Stimulated activated CD4-positive, alpha-beta T cell treated with anti-CD3 and anti-CD28 coated beads, Interleukin-12 subunit alpha, Interleukin-12 subunit beta, amount 100 ng/mL, for 48 hours (primary cell): ENCODE results near the gene CHCHD3.

Source experiments
- DNase-seq, 3 donors: peaks; one replicate each; pipeline ENCODE4 v3.0.0-alpha.2; 2020; ENCODE audit warnings: low read depth in 2 of 3, low spot score in 1 of 3

CHCHD3 gene

DNA sequence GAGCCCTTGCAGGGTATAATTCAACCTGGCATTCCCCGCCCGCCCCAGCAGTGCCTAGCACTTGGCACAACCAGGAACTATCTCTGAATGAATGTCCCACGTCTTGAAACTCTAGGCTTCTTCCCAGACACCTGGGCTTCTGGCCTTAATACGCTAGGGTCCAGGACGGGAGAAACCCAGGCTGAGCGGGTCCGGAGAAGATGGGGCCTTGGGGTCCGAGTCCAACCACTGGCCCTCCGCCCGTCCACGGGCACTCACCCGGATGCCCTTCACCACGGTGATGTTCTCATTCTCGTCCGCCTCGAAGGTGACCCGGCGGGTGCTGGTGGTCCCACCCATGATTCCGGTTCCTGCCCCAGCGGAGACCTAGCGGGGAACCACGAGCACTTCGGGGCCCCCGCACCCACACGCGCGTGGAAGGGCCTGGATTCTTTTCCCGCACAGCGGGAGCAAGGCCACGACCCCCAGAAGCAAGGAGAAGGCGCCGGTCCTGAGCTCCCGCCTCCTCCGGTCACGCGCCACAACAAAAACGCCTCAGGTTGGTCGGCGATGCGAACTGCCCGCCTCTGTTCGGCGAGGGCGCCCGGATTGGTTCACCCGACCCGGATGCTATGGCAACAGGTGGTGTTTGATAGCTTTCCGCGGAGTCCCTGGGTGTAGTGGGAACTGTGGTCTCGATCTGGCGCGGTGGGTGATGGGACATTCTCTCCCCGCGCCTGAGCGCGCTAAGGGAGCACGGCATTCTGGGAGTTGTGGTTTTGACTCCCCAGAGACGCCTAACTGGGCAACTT lies at the start of gene CHCHD3:
Gene CHCHD3 (minus strand): TSS at position 492 of the 791 bp plus-strand sequence. CDS start 153 bp downstream, at position 339.
- peak; percentile 92 to 95 (median 95) for DNase-seq

GRCh38 chr7:133130166-133130565 lies 48.3 kb upstream of the CHCHD3 start:
- no peak for DNase-seq

DNA sequence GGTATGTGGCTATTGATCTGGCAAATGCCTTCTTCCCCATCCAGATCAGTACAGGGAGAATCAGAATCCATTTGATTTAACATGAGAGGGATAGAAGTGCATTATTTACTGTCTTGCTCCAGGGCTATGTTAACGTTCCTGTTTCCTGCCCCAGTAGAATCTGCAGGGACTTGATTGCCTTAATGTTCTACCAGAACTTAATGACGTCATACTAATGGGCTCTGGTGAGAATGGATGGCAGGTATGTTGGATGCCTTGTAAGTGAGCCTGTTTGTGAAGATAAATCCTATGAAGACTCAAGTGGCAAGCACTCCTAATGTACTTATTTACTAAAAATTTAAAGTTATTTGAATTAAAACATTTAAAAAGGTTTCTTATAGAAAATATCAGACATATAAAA lies 44.5 kb upstream of the CHCHD3 start:
- no peak for DNase-seq

- DNase-seq, result no peak
Measured at GRCh38 chr7:133124974-133125373, 43.1 kb upstream of the CHCHD3 start.

DNA sequence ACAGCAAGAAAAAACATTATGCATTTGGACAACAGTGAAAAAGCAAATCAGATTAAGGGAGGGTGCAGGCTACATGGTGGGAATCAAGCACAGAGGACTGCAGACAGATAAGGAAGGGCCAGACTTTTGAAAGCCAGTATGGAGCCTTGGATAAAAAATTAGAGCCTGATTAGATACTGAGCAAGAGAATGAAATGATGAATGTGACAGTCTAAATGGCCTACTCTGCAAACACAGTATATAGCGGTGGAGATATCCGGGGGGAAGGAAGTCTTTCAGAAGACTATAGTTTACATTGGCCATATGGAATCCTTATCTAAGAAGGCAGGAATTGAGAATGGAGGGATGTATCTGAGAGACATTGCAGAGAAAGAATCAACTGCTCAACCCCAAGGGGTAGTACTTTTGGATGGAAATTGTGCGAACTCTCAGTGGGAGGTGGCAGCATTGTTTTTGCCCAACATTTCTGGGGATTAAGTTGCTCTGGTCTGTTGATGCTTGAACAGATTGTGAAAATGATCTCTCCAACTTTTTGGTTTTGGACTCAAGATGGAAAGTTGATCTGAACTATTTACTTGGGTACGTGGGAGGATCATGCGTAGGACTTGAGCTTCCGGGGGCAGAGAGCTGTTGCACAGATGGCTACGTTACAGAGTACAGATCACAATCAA lies 39.4 kb upstream of the CHCHD3 start:
- no peak for DNase-seq

DNA sequence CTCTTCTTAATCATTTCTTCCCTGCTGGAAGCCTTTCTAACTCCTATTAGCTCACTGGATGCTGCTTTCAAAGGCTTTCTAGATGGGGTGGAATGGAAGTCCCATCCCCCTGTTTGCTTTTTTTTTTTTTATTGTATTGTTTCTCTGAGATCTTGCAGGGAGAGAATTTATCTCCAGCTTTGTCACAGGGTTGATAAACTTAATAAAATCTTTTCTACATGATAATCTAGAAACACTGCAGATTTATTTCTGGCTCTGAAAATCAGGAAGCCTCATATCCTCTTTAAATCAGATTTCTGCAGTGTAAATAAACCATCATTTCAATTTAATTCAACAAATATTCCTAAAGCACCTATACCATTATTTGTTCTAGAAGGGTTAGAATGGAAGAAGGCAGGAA lies 37.2 kb upstream of the CHCHD3 start:
- DNase-seq, result no peak

GRCh38 chr7:133118261-133118660 lies 36.4 kb upstream of the CHCHD3 start:
- no peak for DNase-seq

- DNase-seq, result no peak
Measured at GRCh38 chr7:133117452-133117851, 35.6 kb upstream of the CHCHD3 start.

GRCh38 chr7:133115596-133115995 lies 33.7 kb upstream of the CHCHD3 start:
- no peak for DNase-seq

DNA sequence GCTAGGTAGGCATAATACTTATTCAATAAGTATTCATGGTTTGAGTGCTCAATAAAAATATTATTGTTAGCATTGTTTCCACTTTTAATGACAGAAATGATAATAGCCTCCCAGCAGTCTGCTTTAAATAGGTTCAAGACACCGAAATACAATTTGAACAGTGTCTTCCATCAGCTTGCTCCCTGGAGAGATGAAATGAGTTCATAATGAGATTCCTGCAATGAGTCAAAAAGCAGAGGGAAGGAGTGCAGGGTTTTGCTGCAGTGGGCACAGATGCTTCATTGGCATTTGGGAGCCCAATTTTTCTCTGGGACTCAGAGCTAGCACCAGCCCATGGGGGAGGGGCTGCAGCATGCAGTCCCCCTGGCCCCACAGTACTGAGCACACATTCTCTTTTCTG lies 32.6 kb upstream of the CHCHD3 start:
- DNase-seq, result no peak

DNA sequence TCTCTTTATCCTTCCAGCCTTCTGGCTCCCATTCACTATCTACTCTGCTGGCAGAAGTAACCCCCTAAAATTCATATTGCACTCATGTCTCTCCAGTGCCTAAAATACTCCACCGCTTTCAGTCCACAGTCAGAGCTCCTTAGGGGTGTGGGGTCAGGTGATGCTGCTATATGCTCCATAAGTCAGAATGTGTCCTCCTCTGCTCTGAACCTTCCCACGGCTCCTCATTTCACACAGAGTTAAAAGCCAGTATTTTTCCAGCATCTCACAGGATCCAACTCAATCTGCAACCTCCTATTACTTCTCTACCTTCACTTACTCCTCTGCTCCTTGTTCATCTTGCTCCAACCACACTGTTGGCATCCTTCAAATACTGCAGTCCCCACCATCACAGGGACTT lies 31.1 kb upstream of the CHCHD3 start:
- no peak for DNase-seq

GRCh38 chr7:133112335-133112734 lies 30.4 kb upstream of the CHCHD3 start:
- DNase-seq, result no peak

DNA sequence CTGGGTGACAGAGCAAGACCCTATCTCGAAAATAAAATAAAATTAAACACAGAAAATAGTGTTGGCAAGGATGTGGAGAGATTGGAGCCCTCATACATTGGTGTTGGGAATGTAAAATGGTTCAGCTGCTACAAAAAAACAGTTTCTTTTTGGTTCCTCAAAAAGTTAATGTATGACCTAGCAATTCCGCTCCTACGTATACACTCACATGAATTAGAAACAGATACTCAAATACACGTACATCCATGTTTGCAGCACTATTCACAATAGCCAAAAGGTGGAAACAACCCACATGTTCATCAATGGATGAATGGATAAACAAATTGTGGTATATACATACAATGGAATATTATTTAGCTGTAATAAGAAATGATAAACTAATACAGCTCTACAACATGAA lies 28.4 kb upstream of the CHCHD3 start:
- DNase-seq, result no peak

DNA sequence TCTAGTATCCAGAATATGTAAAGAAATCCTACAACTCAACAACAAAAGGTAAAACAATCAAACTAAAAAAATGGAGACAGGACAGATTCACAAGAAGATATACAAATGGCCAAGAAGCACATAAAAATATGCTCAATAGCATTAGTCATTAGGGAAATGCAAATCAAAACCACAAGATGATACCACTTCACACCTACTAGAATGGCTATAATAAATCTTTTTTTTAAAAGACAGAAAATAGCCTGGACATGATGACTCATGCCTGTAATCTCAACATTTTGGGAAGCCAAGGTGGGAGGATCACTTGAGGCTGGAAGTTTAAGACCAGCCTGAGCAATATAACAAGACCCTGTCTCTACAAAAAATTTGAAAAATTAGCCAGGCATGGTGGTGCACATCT lies 27.9 kb upstream of the CHCHD3 start:
- no peak for DNase-seq

- no peak for DNase-seq
Measured at GRCh38 chr7:133108023-133108422, 26.1 kb upstream of the CHCHD3 start.

GRCh38 chr7:133102276-133103060 lies 20.6 kb upstream of the CHCHD3 start:
- DNase-seq, result no peak

DNA sequence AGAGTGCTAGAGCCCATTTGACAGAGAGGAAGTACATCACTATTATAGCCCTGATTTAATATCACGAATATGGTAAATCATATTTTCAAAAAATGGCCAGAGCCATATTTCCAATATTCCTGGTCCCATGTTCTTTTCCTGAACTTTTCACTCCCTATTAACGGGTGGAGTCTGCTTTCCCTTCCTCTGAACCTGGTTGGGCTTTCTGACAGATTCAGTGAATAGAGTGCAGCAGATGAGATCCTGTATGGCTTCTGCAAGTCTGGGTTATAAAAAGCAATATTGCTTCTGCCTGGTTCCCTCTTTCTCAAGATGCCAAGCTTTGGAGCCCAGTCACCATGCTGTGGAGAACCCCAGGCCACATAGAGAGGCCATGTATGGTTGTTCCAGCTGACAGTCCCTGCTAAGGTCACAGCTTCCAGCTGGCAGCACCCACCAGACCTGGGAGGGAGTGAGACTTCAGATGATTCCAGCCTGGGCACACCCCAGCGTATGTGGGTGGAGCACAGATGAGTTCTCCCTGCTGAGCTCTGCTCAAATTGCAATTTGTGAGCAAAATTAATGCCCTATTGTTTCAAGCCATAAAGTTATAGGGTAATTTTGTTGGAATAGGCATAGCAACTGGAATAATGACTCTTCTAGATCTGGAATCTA lies 17.9 kb upstream of the CHCHD3 start:
- no peak for DNase-seq

- DNase-seq, result no peak
Measured at GRCh38 chr7:133095119-133095671, 13.3 kb upstream of the CHCHD3 start.

DNA sequence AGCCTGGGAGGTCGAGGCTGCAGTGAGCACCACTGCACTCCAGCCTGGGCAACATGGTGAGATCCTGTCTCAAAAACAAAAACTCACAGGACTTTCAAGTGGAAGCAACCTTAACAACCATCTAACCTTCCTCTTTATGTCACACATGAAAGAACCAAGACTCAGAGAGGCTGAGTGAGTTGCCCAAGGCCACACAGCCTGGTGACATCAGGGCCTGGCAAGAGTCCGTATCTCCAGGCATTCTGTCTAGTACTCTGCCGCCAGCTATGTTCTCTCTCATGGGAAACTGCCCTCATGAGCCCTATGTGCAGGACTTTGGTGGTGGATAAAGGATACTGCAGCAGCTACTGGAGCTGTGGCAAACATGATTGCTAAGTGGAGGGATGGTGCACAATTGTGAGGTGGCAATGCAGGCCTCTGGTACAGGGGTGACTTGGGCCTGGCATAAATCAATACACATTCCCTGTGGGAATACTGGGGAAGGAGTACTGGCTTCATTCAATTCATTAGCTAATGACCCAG lies 10.1 kb upstream of the CHCHD3 start:
- no peak for DNase-seq

GRCh38 chr7:133082390-133082766 lies 488 bp upstream of the CHCHD3 start:
- peak in 1 of 3 donors; percentile 0 for DNase-seq

- DNase-seq, result peak in 1 of 3 donors; percentile 0
Measured at GRCh38 chr7:133081119-133081598, 731 bp downstream of the CHCHD3 start.
